C4-2B (cell line): Measurements from ENCODE around the gene TMEM87B.

Experiments
- H3K27ac ChIP-seq: fragments of 450-650 bp; 2 replicates; pipeline ENCODE4 v1.5.1; 2017
- ZFX ChIP-seq: fragments of 450-650 bp; IDR thresholded peaks from 2 replicates; pipeline ENCODE4 v1.6.1; 2017
- TF ChIP-seq, protein P1 (sequence below): fragments of 450-650 bp; conservative IDR thresholded peaks from 2 replicates; pipeline ENCODE4 v1.5.1; 2017; ENCODE audit warnings: mild to moderate bottlenecking

TMEM87B gene

DNA sequence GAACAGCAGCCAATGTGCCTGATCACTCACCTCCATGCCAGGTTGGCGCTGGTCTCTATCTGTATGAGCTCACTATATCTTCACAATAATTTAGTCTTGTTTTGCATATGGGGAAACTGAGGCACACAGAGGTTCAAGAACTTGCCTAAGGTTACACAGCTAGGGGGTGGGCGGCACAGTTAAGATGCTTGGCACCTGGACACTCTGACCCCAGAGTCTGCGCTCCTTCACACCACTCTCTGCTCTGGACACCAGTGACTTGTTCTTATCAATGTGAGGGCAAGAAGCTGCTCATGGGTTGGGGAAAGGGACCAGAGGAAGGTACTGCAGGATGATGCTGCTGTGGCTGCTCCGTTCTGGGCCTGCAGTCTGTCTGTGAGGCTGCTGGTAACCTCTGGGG, 110.2 kb downstream of the TMEM87B start:
- TF ChIP-seq, protein P1, sequence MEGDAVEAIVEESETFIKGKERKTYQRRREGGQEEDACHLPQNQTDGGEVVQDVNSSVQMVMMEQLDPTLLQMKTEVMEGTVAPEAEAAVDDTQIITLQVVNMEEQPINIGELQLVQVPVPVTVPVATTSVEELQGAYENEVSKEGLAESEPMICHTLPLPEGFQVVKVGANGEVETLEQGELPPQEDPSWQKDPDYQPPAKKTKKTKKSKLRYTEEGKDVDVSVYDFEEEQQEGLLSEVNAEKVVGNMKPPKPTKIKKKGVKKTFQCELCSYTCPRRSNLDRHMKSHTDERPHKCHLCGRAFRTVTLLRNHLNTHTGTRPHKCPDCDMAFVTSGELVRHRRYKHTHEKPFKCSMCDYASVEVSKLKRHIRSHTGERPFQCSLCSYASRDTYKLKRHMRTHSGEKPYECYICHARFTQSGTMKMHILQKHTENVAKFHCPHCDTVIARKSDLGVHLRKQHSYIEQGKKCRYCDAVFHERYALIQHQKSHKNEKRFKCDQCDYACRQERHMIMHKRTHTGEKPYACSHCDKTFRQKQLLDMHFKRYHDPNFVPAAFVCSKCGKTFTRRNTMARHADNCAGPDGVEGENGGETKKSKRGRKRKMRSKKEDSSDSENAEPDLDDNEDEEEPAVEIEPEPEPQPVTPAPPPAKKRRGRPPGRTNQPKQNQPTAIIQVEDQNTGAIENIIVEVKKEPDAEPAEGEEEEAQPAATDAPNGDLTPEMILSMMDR: no peak
- no peak for TF ChIP-seq ZFX
- no peak overlapping the region for H3K27ac ChIP-seq

DNA sequence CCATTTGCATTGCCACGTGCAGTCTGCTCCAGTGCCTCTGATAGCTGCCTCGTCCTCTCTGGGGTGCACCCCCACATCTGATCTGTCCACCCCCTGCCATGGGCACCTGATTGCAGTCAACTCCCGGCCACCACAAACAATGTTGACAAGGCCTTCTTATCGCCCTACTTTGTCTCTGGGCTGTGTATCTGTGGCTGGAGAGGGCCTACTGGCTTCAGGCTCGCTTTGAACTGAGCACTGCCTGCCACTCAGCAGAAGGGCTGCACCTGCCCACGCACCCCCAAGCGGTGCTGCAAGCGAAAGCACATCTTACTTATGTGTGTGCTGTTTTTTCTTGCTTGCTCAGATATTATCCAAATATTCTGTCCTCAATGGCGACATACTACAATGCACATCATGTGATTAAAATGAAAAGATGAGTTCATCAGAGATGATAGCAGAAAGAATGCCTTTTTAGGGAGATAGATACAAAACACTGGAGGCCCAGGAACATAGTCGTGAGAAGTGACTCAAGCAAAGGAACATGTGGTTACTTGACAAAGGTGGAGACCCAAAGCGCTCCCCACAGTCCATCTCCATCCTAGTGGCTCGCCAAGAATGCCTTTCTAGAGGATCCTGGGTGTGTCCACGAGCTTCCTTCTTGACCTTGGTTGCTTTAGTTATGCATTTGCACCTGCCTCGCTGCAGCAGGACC, 111.9 kb downstream of the TMEM87B start:
- H3K27ac ChIP-seq: no peak overlapping the region
- TF ChIP-seq ZFX: no peak
- TF ChIP-seq, protein P1: no peak

DNA sequence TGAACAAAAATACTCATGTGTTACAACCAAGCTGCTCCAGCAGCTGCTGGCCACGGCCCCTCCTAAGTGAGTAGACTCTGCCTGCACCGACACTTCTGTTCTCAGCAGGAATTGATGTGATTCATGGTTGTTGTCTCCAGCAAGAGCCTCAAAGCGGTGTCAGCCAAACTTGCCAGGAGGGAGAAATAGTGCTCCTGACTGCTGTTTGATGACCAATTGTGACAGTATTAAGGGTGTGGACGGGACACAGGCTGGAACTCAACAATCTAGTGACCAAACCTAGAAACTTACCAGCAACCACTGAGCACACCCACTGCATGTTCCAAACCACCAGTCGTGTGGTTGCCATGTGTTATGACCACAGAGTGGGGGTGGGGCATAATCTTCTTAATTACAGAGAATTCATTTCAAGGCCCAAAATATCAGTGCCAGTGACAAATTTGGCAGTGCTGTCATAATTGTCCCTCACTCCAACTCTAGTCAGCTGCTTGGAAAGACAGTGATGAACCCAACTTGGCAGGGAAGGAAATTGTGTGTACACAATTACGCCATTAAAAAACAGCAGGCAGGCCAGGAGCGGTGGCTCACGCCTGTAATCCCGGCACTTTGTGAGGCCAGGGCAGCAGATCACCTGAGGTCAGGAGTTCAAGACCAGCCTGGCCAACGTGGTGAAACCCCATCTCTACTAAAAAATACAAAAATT, 113.5 kb downstream of the TMEM87B start:
- H3K27ac ChIP-seq: no peak overlapping the region
- TF ChIP-seq, protein P1: no peak
- no peak for TF ChIP-seq ZFX
